ENCODE data around the gene RNU1-3. TPM values are rescaled to one million over a fixed set of nuclear protein-coding genes. Genes with fewer than 3 reads are reported as not detected.
A peak's percentile ranks its signal among the peaks of the same experiment; 100 is the strongest.
"Not testable (repeated sequence)": the region's sequence is repeated elsewhere in the genome, so short reads cannot be mapped to it uniquely, and the experiment has no call there.

The RNU1-3 gene
- total RNA-seq, 6 donors from 2014 or later, result under 0.01 to 14,413 (median 1,360) TPM

- H3K9me3 ChIP-seq; H3K27me3 ChIP-seq; H3K4me3 ChIP-seq; ATAC-seq (ENCODE audit: low FRiP score in 2 of 2); H3K4me1 ChIP-seq; H3K27ac ChIP-seq: not testable (repeated sequence)
- WGBS, 2 donors, result 88 to 93% methylated on average over 10 of the region's 10 CpGs
- DNase-seq, result peak in 1 of 2 donors; percentile 21
- H3K36me3 ChIP-seq, result peaks cover 7 to 32% (median 26%) of the 10 kb centered on the region in 4 donors
These were observed 30.1 kb downstream of the RNU1-3 start for GRCh38 chr1:16636551-16637195.

GRCh38 chr1:16635959-16636358, 30.8 kb downstream of the RNU1-3 start:
- H3K27me3 ChIP-seq; H3K27ac ChIP-seq; H3K4me3 ChIP-seq; H3K9me3 ChIP-seq; ATAC-seq (ENCODE audit: low FRiP score in 2 of 2); H3K4me1 ChIP-seq: not testable (repeated sequence)
- WGBS, 2 donors, result 92 to 95% methylated on average over 5 of the region's 5 CpGs
- peak in 1 of 2 donors; percentile 22 for DNase-seq
- peaks cover 9 to 40% (median 33%) of the 10 kb centered on the region in 4 donors for H3K36me3 ChIP-seq

GRCh38 chr1:16633540-16634282, 33.0 kb downstream of the RNU1-3 start:
- 95 to 96% methylated on average over 6 of the region's 6 CpGs for WGBS, 2 donors
- peaks cover 16 to 62% (median 49%) of the 10 kb centered on the region in 4 donors for H3K36me3 ChIP-seq
- peak in 1 of 2 donors; percentile 21 for DNase-seq

GRCh38 chr1:16632044-16632850, 34.5 kb downstream of the RNU1-3 start:
- not testable (repeated sequence) for H3K9me3 ChIP-seq; H3K27me3 ChIP-seq; H3K27ac ChIP-seq; H3K4me3 ChIP-seq; ATAC-seq (ENCODE audit: low FRiP score in 2 of 2); H3K4me1 ChIP-seq
- 90 to 91% methylated on average over 14 of the region's 14 CpGs for WGBS, 2 donors
- H3K36me3 ChIP-seq, result peaks cover 23 to 75% (median 61%) of the 10 kb centered on the region in 4 donors
- DNase-seq, result peak in 1 of 2 donors; percentile 23

More at GRCh38 chr1:16633540-16634282, 33.0 kb downstream of the RNU1-3 start:
- not testable (repeated sequence) for ATAC-seq (ENCODE audit: low FRiP score in 2 of 2); H3K4me1 ChIP-seq; H3K9me3 ChIP-seq; H3K27me3 ChIP-seq; H3K27ac ChIP-seq; H3K4me3 ChIP-seq

GRCh38 chr1:16631248-16632043, 35.3 kb downstream of the RNU1-3 start:
- TF ChIP-seq POLR2AphosphoS5 (IDR thresholded peaks at IDR 0.05) (no peak), EP300 (IDR thresholded peaks at IDR 0.05) (no peak), POLR2A (IDR thresholded peaks at IDR 0.05) (no peak)
- H3K36me3 ChIP-seq, result peaks cover 25 to 83% (median 67%) of the 10 kb centered on the region in 4 donors
- WGBS, 2 donors, result 87 to 88% methylated on average over 20 of the region's 20 CpGs
- H3K4me1 ChIP-seq, result no peaks in the 10 kb centered on the region
- no peak overlapping the region for H3K4me3 ChIP-seq
- H3K27me3 ChIP-seq, result no peaks in the 10 kb centered on the region
- no peaks in the 10 kb centered on the region for H3K9me3 ChIP-seq
- no peak overlapping the region for H3K27ac ChIP-seq
- peak; percentile 26 to 85 for DNase-seq
- ATAC-seq (ENCODE audit: low FRiP score in 2 of 2), result peak in 1 of 2 donors; percentile 0

- ATAC-seq (ENCODE audit: low FRiP score in 2 of 2) (no peak), DNase-seq (peak; percentile 21 to 87)
- Histone ChIP-seq H3K27me3 (no peaks in the 10 kb centered on the region), H3K36me3 (peaks cover 32 to 90% (median 74%) of the 10 kb centered on the region in 4 donors), H3K27ac (no peak overlapping the region), H3K4me3 (no peak overlapping the region), H3K9me3 (no peaks in the 10 kb centered on the region), H3K4me1 (no peaks in the 10 kb centered on the region)
- WGBS, 2 donors, result 94% methylated on average over 35 to 36 of the region's 36 CpGs
- TF ChIP-seq EP300 (IDR thresholded peaks at IDR 0.05), result no peak
- no peak for TF ChIP-seq POLR2AphosphoS5 (IDR thresholded peaks at IDR 0.05)
- TF ChIP-seq CTCF (IDR thresholded peaks at IDR 0.05), result no peak
- no peak for TF ChIP-seq POLR2A (IDR thresholded peaks at IDR 0.05)
These were observed 36.0 kb downstream of the RNU1-3 start for GRCh38 chr1:16630661-16631247.

GRCh38 chr1:16629916-16630530, 36.7 kb downstream of the RNU1-3 start:
- not testable (repeated sequence) for H3K27ac ChIP-seq, H3K4me1 ChIP-seq, H3K27me3 ChIP-seq, H3K9me3 ChIP-seq, H3K4me3 ChIP-seq
- DNase-seq, result peak; percentile 27 to 86
- 93 to 96% methylated on average over 21 of the region's 21 CpGs for WGBS, 2 donors
- H3K36me3 ChIP-seq, result peaks cover 36 to 97% (median 80%) of the 10 kb centered on the region in 4 donors
- peak in 1 of 2 donors; percentile 0 for ATAC-seq (ENCODE audit: low FRiP score in 2 of 2)
